HG03460 (cell line): ENCODE results near the gene PLEKHD1.

Source experiments
- ATAC-seq: cut with Tn5 transposase; IDR thresholded peaks from one replicate; pipeline ENCODE4 v1.9.1; 2021; ENCODE audit not compliant: unreplicated experiment

PLEKHD1 gene

GRCh38 chr14:69543341-69544115 lies 59.0 kb downstream of the PLEKHD1 start:
- no peak for ATAC-seq

DNA sequence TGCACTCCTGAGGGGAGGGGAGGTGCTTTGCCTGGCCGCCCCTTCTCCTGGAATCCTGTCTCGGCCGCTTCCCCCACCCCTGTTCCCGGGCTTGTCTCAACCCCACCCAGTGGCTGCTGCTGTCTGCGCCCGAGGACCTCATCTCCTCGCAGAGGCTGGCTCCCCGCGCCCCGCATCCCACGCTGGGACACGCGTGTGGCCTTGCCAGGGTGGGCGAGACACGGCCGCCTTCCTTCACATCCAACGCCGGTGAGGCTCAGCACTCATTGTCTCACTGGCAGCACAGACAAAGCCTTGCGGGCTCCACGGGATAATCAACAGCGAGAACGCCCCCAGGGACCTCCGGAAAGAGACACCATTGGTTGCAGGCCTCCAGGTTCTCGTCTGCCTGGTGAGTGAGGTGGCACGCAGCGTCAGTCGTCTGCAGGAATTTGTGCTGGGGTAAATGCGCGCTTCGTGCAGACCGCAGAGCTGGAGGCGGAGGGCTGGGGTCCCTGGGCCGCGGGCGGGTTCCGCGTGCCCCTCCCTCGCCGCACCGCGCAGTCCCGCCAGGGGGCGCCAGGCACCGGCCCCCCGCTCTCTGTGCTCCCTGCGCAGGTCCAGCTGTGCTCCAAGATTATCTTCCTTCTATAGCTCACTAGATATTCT lies 63.3 kb downstream of the PLEKHD1 start:
- no peak for ATAC-seq

- ATAC-seq: no peak
Measured at GRCh38 chr14:69548566-69548965, 64.0 kb downstream of the PLEKHD1 start.

GRCh38 chr14:69551511-69551910 lies 67.0 kb downstream of the PLEKHD1 start:
- ATAC-seq: no peak

DNA sequence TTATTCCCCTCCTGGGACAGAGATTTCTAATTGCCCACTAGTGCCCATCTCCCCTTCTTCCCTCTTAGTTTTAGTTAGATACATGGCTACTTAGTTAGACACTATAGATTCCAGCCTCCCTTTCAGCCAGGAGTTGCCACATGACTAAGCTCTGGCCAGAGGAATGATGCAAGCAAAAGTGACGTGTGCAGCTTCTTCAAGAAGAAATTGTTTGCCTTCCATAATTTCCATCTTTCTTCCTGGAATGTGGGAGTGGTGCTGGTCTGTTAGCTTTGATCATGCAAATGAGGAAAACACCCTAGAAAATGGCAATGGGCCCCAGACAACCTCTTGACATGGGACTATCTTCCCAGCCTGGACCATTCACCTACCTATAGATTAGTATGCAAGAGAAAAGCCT lies 68.7 kb downstream of the PLEKHD1 start:
- ATAC-seq: no peak

DNA sequence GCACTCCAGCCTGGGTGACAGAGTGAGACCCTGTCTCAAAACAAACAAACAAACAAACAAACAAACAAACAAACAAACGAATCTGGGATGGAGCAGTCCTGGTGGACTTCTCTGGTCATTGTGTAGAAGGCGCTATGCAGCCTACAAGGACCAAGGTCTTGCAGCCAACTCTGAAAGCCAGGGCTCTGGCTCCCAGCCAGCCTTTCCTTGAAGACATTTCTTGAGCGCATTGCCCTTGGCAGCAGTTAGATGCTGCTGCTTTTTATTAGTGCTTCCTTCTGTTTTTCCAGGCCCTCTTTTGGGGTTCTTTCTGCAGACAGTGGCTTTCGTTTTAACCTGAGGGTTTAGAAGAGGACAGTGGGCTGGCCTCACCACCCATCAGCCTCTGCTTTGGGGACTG lies 70.0 kb downstream of the PLEKHD1 start:
- ATAC-seq: no peak

DNA sequence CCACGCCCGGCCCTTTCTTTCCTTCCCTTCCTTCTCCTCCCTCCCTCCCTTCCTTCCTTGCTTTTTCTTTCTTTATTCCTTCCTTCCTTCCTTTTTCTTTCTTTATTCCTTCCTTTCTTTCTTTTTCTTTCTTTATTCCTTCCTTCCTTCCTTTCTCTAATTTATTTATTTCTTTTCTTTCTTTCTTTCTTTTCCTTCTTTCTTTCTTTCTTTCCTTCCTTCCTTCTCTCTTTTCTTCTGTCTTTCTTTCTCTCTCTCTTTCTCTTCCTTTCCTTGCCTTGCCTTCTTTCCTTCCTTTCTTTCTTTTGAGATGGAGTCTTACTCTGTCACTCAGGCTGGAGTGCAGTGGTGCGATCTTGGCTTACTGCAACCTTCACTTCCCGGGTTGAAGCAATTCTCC lies 74.2 kb downstream of the PLEKHD1 start:
- ATAC-seq: no peak

DNA sequence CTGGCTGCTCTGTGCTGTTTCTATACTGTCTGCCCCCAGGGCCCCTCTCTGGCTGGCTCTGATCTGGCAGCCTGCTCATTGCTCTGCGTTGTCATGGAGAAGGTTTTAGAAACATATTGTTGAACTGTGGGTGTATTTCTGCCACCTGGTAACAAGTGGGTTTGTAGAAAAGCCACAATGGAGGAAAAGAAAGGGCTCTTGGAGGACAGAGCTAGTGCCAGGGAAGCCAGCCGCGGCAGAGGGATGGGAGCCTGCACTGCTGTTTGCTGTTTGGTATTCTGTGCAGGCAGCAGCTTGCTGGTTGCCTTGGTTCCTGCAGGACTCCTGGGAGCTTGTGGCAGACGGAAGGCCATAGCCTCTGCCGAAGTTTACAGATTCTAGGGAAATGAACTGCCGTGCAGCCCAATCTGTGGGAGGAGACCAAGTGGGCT lies 75.1 kb downstream of the PLEKHD1 start:
- no peak for ATAC-seq

DNA sequence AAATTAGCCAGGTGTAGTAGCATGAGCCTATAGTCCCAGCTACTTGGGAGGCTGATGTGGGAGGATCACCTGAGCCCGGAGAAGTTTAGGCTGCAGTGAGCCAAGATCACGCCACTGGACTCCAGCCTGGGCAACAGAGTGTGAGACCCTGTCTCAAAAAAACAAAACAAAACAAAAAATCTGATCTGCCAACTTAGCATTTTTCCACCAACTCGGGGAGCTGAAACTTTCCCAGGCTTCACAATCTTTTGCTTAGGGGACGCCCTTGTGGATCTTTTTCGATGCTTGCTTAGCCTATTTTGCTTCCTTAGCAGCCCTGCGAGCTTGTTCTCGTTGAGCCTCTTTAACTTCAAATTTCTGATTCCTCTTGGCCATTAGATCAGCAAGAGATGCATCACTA lies 76.3 kb downstream of the PLEKHD1 start:
- ATAC-seq: no peak

DNA sequence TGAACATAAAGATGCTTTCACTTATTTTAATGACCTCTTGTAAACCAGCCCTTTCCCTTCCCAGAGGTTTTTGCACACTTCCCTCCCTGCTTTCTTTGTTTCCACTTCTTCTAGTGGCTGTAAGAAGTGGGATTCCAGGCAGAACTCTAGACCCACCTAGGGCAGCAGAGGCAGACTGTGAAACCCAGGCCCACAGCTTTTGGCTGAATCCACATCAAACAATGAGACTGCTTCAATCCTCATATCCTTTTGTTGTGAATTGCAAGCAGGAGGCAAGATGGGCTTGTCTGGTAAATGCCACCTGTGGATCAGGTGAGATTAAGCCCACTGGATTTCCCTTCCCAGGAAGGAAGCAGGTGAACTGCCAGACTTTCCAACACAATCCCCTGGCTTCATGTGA lies 77.4 kb downstream of the PLEKHD1 start:
- ATAC-seq: no peak

DNA sequence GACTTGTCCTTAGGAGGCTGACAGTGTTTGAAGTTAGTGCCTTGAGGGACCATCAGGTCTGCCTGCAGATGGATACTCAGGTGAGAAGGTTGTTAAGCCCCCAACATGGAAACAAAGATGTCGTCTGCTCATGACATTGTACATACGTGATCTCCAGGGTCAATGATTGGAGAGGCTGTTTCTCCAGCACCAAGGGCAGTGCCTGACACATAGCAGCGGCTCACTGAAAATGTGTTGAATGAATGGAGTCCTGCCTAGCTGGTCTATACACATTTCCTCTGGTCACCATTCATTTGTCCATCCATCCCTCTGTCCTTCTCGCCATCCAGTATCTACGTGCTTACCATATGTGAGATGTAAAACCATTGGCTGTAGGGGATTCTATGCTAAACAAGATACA lies 83.0 kb downstream of the PLEKHD1 start:
- no peak for ATAC-seq

- no peak for ATAC-seq
Measured at GRCh38 chr14:69569859-69570258, 85.3 kb downstream of the PLEKHD1 start.

DNA sequence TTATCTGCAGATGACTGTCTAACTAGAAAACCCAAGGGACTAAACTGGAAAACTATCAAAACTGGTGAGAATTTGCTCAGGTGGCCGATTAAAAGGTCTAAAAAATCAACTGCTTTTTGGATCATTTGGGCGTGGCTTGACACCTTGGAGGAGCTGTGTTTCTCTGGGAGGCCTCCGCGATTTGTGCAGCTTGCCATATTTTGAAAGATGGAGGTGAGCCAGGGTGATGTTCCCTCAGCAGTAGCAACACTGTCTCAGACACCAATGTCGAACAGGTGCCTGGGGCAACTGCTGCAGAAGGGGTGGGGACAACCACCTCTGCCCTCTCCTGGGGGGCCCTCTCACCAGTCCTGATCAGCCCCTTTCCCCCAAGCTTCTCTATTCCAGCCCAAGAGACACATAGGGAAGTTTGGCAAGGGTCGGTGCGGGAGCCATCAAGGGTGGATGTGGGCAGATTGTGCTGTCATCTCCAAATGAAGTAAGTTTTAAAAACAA lies 86.4 kb downstream of the PLEKHD1 start:
- ATAC-seq: no peak

GRCh38 chr14:69571449-69572029 lies 87.0 kb downstream of the PLEKHD1 start:
- no peak for ATAC-seq

- no peak for ATAC-seq
Measured at GRCh38 chr14:69572030-69572840, 87.7 kb downstream of the PLEKHD1 start.

DNA sequence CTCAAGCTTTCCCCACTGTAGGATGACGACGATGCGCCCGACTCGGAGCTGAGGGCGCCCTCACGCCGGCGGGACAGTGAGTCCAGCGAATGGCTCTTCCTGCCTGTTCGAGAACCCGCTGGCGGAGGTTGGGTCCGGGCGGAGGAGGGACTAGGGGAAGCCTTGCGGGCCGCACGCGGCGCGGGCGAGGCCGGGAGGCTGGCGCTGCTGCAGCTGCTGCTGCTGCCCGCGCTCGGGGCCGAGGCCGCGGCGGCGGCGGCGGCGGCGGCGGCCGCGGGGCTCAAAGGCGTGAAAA lies 88.3 kb downstream of the PLEKHD1 start:
- ATAC-seq: no peak

DNA sequence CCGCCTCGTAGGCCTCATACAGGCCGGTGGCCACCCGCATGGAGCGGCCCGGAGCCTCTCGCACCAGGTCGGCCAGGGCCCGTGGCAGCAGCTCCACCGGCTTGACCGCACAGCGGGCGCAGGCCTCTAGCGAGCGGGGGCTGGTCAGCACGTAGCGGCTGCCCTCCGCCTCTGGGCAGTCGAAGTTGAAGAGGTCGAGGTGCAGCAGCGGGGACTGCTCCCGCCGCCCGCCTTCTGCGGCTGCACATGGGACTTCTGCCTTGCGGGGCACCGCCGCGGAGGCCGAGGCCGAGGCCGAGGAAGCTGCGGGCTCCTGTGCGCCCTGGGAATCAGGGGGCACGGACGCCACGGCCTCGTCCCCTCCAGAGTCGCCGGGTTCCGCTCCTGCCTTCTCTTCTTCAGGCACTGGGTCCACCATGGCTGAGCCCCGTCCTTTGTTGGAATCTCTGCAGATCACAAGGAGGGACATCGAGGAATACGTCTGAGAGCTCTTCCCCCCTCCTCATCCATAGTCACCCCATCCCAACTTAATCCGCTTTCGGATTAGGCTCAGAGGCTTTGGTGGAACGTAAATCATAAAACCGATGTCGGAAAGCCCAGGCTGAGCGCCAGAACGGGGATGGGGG lies 88.8 kb downstream of the PLEKHD1 start:
- ATAC-seq: no peak

- ATAC-seq: no peak
Measured at GRCh38 chr14:69573831-69574262, 89.3 kb downstream of the PLEKHD1 start.

DNA sequence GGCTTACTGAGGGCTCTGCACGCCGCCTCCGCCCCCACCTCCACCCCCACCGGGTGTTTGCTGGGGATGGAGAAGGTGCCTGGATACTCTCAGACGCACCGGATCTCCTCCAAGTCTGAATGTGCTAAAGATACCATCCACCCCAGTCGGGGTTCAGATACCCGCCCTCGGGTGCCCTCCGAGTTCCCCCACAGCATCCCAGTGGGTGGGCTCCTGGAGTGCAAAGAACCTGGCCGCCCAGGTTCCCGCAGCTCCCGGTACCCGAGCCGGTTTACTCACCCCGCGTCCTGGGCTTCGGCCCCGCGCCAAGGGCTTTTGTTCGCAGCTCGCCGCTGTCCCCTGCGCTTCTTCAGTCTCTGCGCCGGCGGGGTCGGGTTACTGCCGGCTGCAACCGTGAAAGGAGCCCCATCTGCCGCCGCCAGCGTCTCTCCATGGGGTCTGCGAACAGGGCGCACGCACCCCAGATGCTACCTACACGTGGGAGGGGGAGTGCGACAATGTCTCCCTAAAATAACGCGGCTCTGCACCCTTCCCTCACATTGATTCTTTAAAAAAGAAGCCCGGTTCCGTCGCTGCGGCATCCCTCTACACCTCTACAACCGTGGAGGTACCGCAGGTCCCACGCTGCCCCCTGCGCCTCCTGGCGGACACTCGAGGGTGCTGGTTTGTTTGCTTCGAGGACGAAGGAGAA lies 89.9 kb downstream of the PLEKHD1 start, which contains the start of gene CCDC177:
Gene CCDC177, minus strand, starts transcription at position 609 of the 691 bp plus-strand sequence. CDS start 1,249 bp downstream, outside the sequence.
- ATAC-seq: no peak

GRCh38 chr14:69574954-69575295 lies 90.4 kb downstream of the PLEKHD1 start:
- ATAC-seq: no peak
